Mesothelial cell of epicardium (in vitro differentiated cells): ENCODE results near the gene SELE. TPM values are rescaled to one million over a fixed set of nuclear protein-coding genes. Genes with fewer than 3 reads are reported as not detected.

ENCODE experiments used
- DNase-seq, 2 experiments: peaks; one replicate each; pipeline ENCODE4 v3.0.0; 2021; ENCODE audit warnings: low spot score in 2 of 2; ENCODE audit not compliant: unreplicated experiment in 2 of 2
- H3K27ac Mint-ChIP-seq: 2 replicates; pipeline ENCODE4 v1.8.0; 2021; ENCODE audit warnings: mixed read lengths
- H3K27me3 Mint-ChIP-seq: 2 replicates; pipeline ENCODE4 v1.8.0; 2021; ENCODE audit warnings: low read depth, mixed read lengths
- H3K36me3 Mint-ChIP-seq: 2 replicates; pipeline ENCODE4 v1.8.0; 2021; ENCODE audit warnings: mixed read lengths
- H3K4me1 Mint-ChIP-seq: 2 replicates; pipeline ENCODE4 v1.8.0; 2021; ENCODE audit warnings: mixed read lengths
- H3K4me3 Mint-ChIP-seq: 2 replicates; pipeline ENCODE4 v1.8.0; 2021; ENCODE audit warnings: mild to moderate bottlenecking, moderate library complexity, mixed read lengths
- H3K9me3 Mint-ChIP-seq: 2 replicates; pipeline ENCODE4 v1.8.0; 2021; ENCODE audit warnings: mixed read lengths
- CTCF ChIP-seq: fragments of 200-600 bp; sonication (generic); IDR thresholded peaks from one replicate; pipeline ENCODE4 v1.5.0; 2021; ENCODE audit warnings: antibody characterized with exemption; ENCODE audit not compliant: unreplicated experiment
- total RNA-seq: library from RNA; stranded (reverse); gene quantifications from 3 replicates; pipeline ENCODE4 v1.2.1, GENCODE V29; 2021

Gene SELE
- total RNA-seq, 1 donor from 2014 or later = 1.3 TPM

GRCh38 chr1:169731446-169731845 lies 2.4 kb downstream of the SELE start:
- no peak for DNase-seq
- TF ChIP-seq CTCF = no peak
- peaks cover 23% of the 10 kb centered on the region for H3K4me1 Mint-ChIP-seq
- no peak overlapping the region for H3K27ac Mint-ChIP-seq
- H3K36me3 Mint-ChIP-seq = no peaks in the 10 kb centered on the region
- H3K27me3 Mint-ChIP-seq = no peaks in the 10 kb centered on the region
- H3K4me3 Mint-ChIP-seq = no peak overlapping the region
- no peaks in the 10 kb centered on the region for H3K9me3 Mint-ChIP-seq

- Mint-ChIP-seq H3K27ac (no peak overlapping the region), H3K36me3 (no peaks in the 10 kb centered on the region), H3K4me1 (peaks cover 35% of the 10 kb centered on the region), H3K27me3 (no peaks in the 10 kb centered on the region), H3K9me3 (no peaks in the 10 kb centered on the region), H3K4me3 (no peak overlapping the region)
- no peak for TF ChIP-seq CTCF
- no peak for DNase-seq
These were observed 3.9 kb downstream of the SELE start for GRCh38 chr1:169729991-169730390.

GRCh38 chr1:169727307-169727706 lies 6.6 kb downstream of the SELE start:
- H3K27me3 Mint-ChIP-seq = no peaks in the 10 kb centered on the region
- DNase-seq = no peak
- H3K4me1 Mint-ChIP-seq = peaks cover 53% of the 10 kb centered on the region
- no peak overlapping the region for H3K4me3 Mint-ChIP-seq
- no peaks in the 10 kb centered on the region for H3K36me3 Mint-ChIP-seq
- no peak for TF ChIP-seq CTCF
- H3K27ac Mint-ChIP-seq = peak overlapping the region; percentile 17
- H3K9me3 Mint-ChIP-seq = no peaks in the 10 kb centered on the region

- Mint-ChIP-seq H3K27ac (peak overlapping the region; percentile 17), H3K4me3 (no peak overlapping the region), H3K36me3 (no peaks in the 10 kb centered on the region), H3K9me3 (no peaks in the 10 kb centered on the region), H3K4me1 (peaks cover 53% of the 10 kb centered on the region), H3K27me3 (no peaks in the 10 kb centered on the region)
- TF ChIP-seq CTCF = no peak
- no peak for DNase-seq
These were observed 7.0 kb downstream of the SELE start for GRCh38 chr1:169726851-169727250.

- Mint-ChIP-seq H3K4me1 (peaks cover 46% of the 10 kb centered on the region), H3K36me3 (peaks cover 4% of the 10 kb centered on the region), H3K27ac (peak overlapping the region; percentile 77), H3K27me3 (no peaks in the 10 kb centered on the region), H3K4me3 (no peak overlapping the region), H3K9me3 (peaks cover 5% of the 10 kb centered on the region)
- TF ChIP-seq CTCF = no peak
- DNase-seq = no peak
These were observed 7.9 kb downstream of the SELE start for GRCh38 chr1:169725930-169726329.

GRCh38 chr1:169724168-169724567 lies 9.7 kb downstream of the SELE start:
- DNase-seq = no peak
- no peaks in the 10 kb centered on the region for H3K27me3 Mint-ChIP-seq
- H3K4me1 Mint-ChIP-seq = peaks cover 42% of the 10 kb centered on the region
- H3K9me3 Mint-ChIP-seq = peaks cover 9% of the 10 kb centered on the region
- no peak overlapping the region for H3K4me3 Mint-ChIP-seq
- H3K27ac Mint-ChIP-seq = peak overlapping the region; percentile 92
- H3K36me3 Mint-ChIP-seq = peaks cover 5% of the 10 kb centered on the region
- no peak for TF ChIP-seq CTCF
